Spleen (tissue), 11 donors: ENCODE measurements around the gene MPO. TPM values are rescaled to one million over a fixed set of nuclear protein-coding genes. Genes with fewer than 3 reads are reported as not detected.
A peak's percentile ranks its signal among the peaks of the same experiment; 100 is the strongest.

ENCODE experiments used
- DNase-seq: peaks from one replicate; pipeline ENCODE4 v3.0.0-alpha.2; 2020
- H3K27ac ChIP-seq, 8 donors: fragments of 200-600 bp; sonication (generic) in 7 of 8; 1 replicate in 4 of 8; 2 replicates in 4 of 8; pipeline versions ENCODE4 v1.5.0 to v1.8.0; 2016 to 2021; ENCODE audit warnings: inconsistent platforms in 4 of 8, mild to moderate bottlenecking in 4 of 8, moderate library complexity in 1 of 8
- H3K27me3 ChIP-seq, 7 donors: fragments of 200-600 bp; sonication (generic) in 6 of 7; replicated peaks in 1 of 7; 1 replicate in 4 of 7; 2 replicates in 3 of 7; pipeline versions ENCODE4 v1.5.0 to v1.8.0; 2016 to 2021; ENCODE audit warnings: inconsistent platforms in 3 of 7, mild to moderate bottlenecking in 1 of 7
- H3K36me3 ChIP-seq, 6 donors: fragments of 200-600 bp; sonication (generic) in 5 of 6; 1 replicate in 4 of 6; 2 replicates in 2 of 6; pipeline versions ENCODE4 v1.5.0 to v1.8.0; 2016 to 2021; ENCODE audit warnings: inconsistent platforms in 2 of 6
- H3K4me1 ChIP-seq, 6 donors: fragments of 200-600 bp; sonication (generic) in 5 of 6; 1 replicate in 3 of 6; 2 replicates in 3 of 6; pipeline versions ENCODE4 v1.5.0 to v1.8.0; 2016 to 2021; ENCODE audit warnings: inconsistent platforms in 3 of 6
- H3K4me3 ChIP-seq, 8 donors: fragments of 200-600 bp; sonication (generic) in 7 of 8; 1 replicate in 4 of 8; 2 replicates in 4 of 8; pipeline versions ENCODE4 v1.5.0 to v1.8.0; 2016 to 2021; ENCODE audit warnings: inconsistent platforms in 4 of 8, mild to moderate bottlenecking in 4 of 8, moderate library complexity in 2 of 8
- H3K9me3 ChIP-seq, 8 donors: fragments of 200-600 bp; sonication (generic) in 7 of 8; 1 replicate in 4 of 8; 2 replicates in 4 of 8; pipeline versions ENCODE4 v1.5.0 to v1.8.0; 2016 to 2021; ENCODE audit warnings: inconsistent platforms in 4 of 8
- CTCF ChIP-seq, 11 experiments: fragments of 200-600 bp in 7 of 11; fragments of 450-650 bp in 4 of 11; sonication (generic) in 4 of 11; IDR thresholded peaks in 8 of 11; conservative IDR thresholded peaks in 3 of 11; 1 replicate in 7 of 11; 2 replicates in 4 of 11; pipeline versions ENCODE4 v1.4.0 to v1.8.0; 2016 to 2021; ENCODE audit warnings: antibody characterized with exemption in 11 of 11, inconsistent platforms in 4 of 11, mild to moderate bottlenecking in 1 of 11
- POLR2A ChIP-seq, 3 donors: fragments of 450-650 bp; IDR thresholded peaks; one replicate each; pipeline ENCODE4 v1.5.1; 2017; ENCODE audit warnings: antibody characterized with exemption in 3 of 3, mild to moderate bottlenecking in 1 of 3
- POLR2AphosphoS5 ChIP-seq, 3 donors: sonication (generic); formaldehyde crosslinking; IDR thresholded peaks; one replicate each; pipeline ENCODE4 v1.5.1; 2017; ENCODE audit warnings: antibody characterized with exemption in 3 of 3
- WGBS, 5 donors: extraction: QIAGEN DNeasy Blood & Tissue Kit in 3 of 5; methylation state at CpG; one replicate each; pipeline versions ENCODE4 v1.1.5 to v1.1.7; 2013 to 2018; 5-methylcytosine and 5-hydroxymethylcytosine counted together
- intact Hi-C: fragments of 100-400 bp; cut with DNase I; formaldehyde crosslinking; loops from one replicate; pipeline ENCODE4 v1.15.0; 2023; ENCODE audit warnings: low total_unique reads
- polyA plus RNA-seq, 3 donors: library from polyadenylated mRNA; stranded (reverse); fragments of 200-250 nt; gene quantifications; one replicate each; pipeline ENCODE4 v1.2.1, GENCODE V29; 2013
- total RNA-seq, 7 donors: library from RNA; depleted of rRNA in 3 of 7; stranded (reverse); fragments of >200 nt in 3 of 7; fragmentation: NEBNext Ultra II Directional in 4 of 7; extraction: Animal tissue kit (Norgen Biotek cat#: 25700) in 4 of 7; gene quantifications; one replicate each; pipeline versions ENCODE4 v1.1.0 to v1.2.1, GENCODE V29; 2016 to 2021
- donor health status: healthy with polysubstance abuse.
- donor health status: DM: no; HTN: no; CAD: no; lungs with moderate emphysema.
- donor health status: DM: no; HTN: no; CAD: no.
- donor health status: Bipolar disorder and iron deficiency.
- donor health status: healthy.
- donor health status: DM: no; HTN: no; CAD: no.
- donor health status: DM: yes; HTN: yes; CAD: no.

Gene MPO
- total and polyA plus RNA-seq, 10 donors = 0.52 to 75.7 (median 12.0) TPM

DNA sequence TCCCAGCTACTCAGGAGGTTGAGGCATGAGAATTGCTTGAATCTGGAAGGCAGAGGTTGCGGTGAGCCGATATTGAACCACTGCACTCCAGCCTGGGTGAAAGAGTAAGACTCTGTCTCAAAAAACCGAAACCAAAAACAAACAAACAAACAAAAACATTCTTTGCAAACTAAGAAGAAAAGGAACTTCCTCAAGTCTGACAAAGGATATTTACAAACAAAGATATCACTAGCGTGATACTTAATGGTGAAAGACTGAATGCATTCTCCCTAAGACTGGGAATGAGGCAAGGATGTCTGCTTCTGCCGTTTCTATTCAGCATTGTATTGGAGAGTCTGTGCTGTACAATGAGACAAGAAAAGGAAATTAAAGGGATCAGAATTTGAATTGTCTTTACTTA is 10.5 kb upstream of the MPO start:
- TF ChIP-seq POLR2A (IDR thresholded peaks at IDR 0.05) = no peak
- TF ChIP-seq POLR2AphosphoS5 (IDR thresholded peaks at IDR 0.05) = no peak
- no peak for TF ChIP-seq CTCF (IDR thresholded peaks at IDR 0.05 in 8 of 11, conservative IDR thresholded peaks at IDR 0.05 in 3 of 11)
- H3K36me3 ChIP-seq = no peaks in the 10 kb centered on the region
- H3K9me3 ChIP-seq = peaks cover 0 to 12% (median 0%) of the 10 kb centered on the region in 8 donors
- H3K27me3 ChIP-seq = peaks cover 0 to 34% (median 8%) of the 10 kb centered on the region in 7 donors
- H3K4me1 ChIP-seq = peaks cover 0 to 11% (median 0%) of the 10 kb centered on the region in 6 donors
- intact Hi-C loops = no loop called here
- 71 to 94% (median 78%) methylated on average over 5 of the region's 5 CpGs for WGBS, 5 donors
- no peak overlapping the region for H3K27ac ChIP-seq
- H3K4me3 ChIP-seq = no peak overlapping the region
- no peak for DNase-seq

GRCh38 chr17:58289869-58290268 is 9.1 kb upstream of the MPO start:
- Histone ChIP-seq H3K9me3 (peaks cover 0 to 12% (median 0%) of the 10 kb centered on the region in 8 donors), H3K4me3 (no peak overlapping the region), H3K27me3 (peaks cover 0 to 45% (median 8%) of the 10 kb centered on the region in 7 donors), H3K36me3 (no peaks in the 10 kb centered on the region), H3K4me1 (peaks cover 0 to 15% (median 0%) of the 10 kb centered on the region in 6 donors), H3K27ac (peak overlapping the region in 1 of 8 donors; percentile 70)
- DNase-seq = no peak
- intact Hi-C loops = no loop called here
- 20 to 48% (median 41%) methylated on average over 2 of the region's 2 CpGs for WGBS, 5 donors
- TF ChIP-seq POLR2AphosphoS5 (IDR thresholded peaks at IDR 0.05) (no peak), CTCF (IDR thresholded peaks at IDR 0.05 in 8 of 11, conservative IDR thresholded peaks at IDR 0.05 in 3 of 11) (no peak), POLR2A (IDR thresholded peaks at IDR 0.05) (no peak)

GRCh38 chr17:58285422-58285810 is 4.7 kb upstream of the MPO start:
- peak overlapping the region in 1 of 8 donors; percentile 2 for H3K27ac ChIP-seq
- intact Hi-C loops = no loop called here

More at GRCh38 chr17:58285422-58285810, 4.7 kb upstream of the MPO start:
- no peak for DNase-seq
- no peak for TF ChIP-seq POLR2A (IDR thresholded peaks at IDR 0.05)
- TF ChIP-seq POLR2AphosphoS5 (IDR thresholded peaks at IDR 0.05) = no peak
- TF ChIP-seq CTCF (IDR thresholded peaks at IDR 0.05 in 8 of 11, conservative IDR thresholded peaks at IDR 0.05 in 3 of 11) = no peak
- no peaks in the 10 kb centered on the region for H3K36me3 ChIP-seq
- WGBS, 5 donors = 76 to 95% (median 85%) methylated on average over 3 of the region's 3 CpGs
- peaks cover 0 to 25% (median 0%) of the 10 kb centered on the region in 6 donors for H3K4me1 ChIP-seq
- peaks cover 0 to 53% (median 8%) of the 10 kb centered on the region in 7 donors for H3K27me3 ChIP-seq
- no peaks in the 10 kb centered on the region for H3K9me3 ChIP-seq
- H3K4me3 ChIP-seq = no peak overlapping the region
